ENCODE measurements around the gene DLX2.

- TF ChIP-seq POLR2A (IDR thresholded peaks at IDR 0.05) (no peak), CTCF (IDR thresholded peaks at IDR 0.05) (no peak)
Measured at GRCh38 chr2:172109988-172110811, 7.5 kb upstream of the DLX2 start.

Measured in adrenal gland (tissue), 5 donors.